Loucy (cell line): ENCODE data around the gene PRSS58.

Source experiments
- H2AFZ ChIP-seq: fragments of 200-600 bp; sonication (generic); 2 replicates; pipeline ENCODE4 v1.6.0; 2016; ENCODE audit warnings: antibody characterized with exemption, mild to moderate bottlenecking, low read length, moderate library complexity
- H3F3A ChIP-seq: fragments of 200-600 bp; 2 replicates; pipeline ENCODE4 v1.6.0; 2016; ENCODE audit warnings: antibody characterized with exemption, low read depth, mild to moderate bottlenecking
- H3K27me3 ChIP-seq: fragments of 200-600 bp; sonication (generic); 2 replicates; pipeline ENCODE4 v1.6.1; 2014; ENCODE audit warnings: low read length, mild to moderate bottlenecking; ENCODE audit not compliant: insufficient read depth, poor library complexity, severe bottlenecking
- H3K36me3 ChIP-seq: fragments of 200-600 bp; sonication (generic); 2 replicates; pipeline ENCODE4 v1.6.1; 2016; ENCODE audit warnings: low read length; ENCODE audit not compliant: insufficient read depth
- H3K4me1 ChIP-seq: fragments of 200-600 bp; sonication (generic); 2 replicates; pipeline ENCODE4 v1.5.1; 2014; ENCODE audit warnings: low read length, mild to moderate bottlenecking; ENCODE audit not compliant: insufficient read depth, poor library complexity, severe bottlenecking
- H3K4me2 ChIP-seq: fragments of 200-600 bp; sonication (generic); 2 replicates; pipeline ENCODE4 v1.6.0; 2014; ENCODE audit warnings: antibody characterized with exemption, low read length, low read depth, mild to moderate bottlenecking; ENCODE audit not compliant: poor library complexity, severe bottlenecking
- H3K4me3 ChIP-seq: fragments of 200-600 bp; sonication (generic); 2 replicates; pipeline ENCODE4 v1.5.1; 2014; ENCODE audit warnings: low read length, mild to moderate bottlenecking, mixed read lengths; ENCODE audit not compliant: poor library complexity, severe bottlenecking
- H3K79me2 ChIP-seq: fragments of 200-600 bp; sonication (generic); 2 replicates; pipeline ENCODE4 v1.6.1; 2014; ENCODE audit warnings: low read length; ENCODE audit not compliant: insufficient read depth
- H3K9ac ChIP-seq: fragments of 200-600 bp; sonication (generic); 2 replicates; pipeline ENCODE4 v1.6.0; 2014; ENCODE audit warnings: mild to moderate bottlenecking, low read depth, low read length, moderate library complexity; ENCODE audit not compliant: poor library complexity, severe bottlenecking
- H3K9me2 ChIP-seq: fragments of 200-600 bp; sonication (generic); replicated peaks from 2 replicates; pipeline ENCODE4 v1.6.1; 2016; ENCODE audit warnings: low read depth, low read length, mixed read lengths
- H3K9me3 ChIP-seq: fragments of 200-600 bp; sonication (generic); 2 replicates; pipeline ENCODE4 v1.6.1; 2014; ENCODE audit warnings: mild to moderate bottlenecking, antibody characterized with exemption, low read length, low read depth; ENCODE audit not compliant: insufficient read depth
- H4K20me1 ChIP-seq: fragments of 200-600 bp; sonication (generic); 2 replicates; pipeline ENCODE4 v1.6.0; 2014; ENCODE audit warnings: antibody characterized with exemption, low read length, mild to moderate bottlenecking; ENCODE audit not compliant: insufficient read depth, poor library complexity, severe bottlenecking
- CTCF ChIP-seq: fragments of 200-600 bp; sonication (generic); conservative IDR thresholded peaks from 2 replicates; pipeline ENCODE4 v1.5.1; 2014; ENCODE audit warnings: mild to moderate bottlenecking, antibody characterized with exemption, low read length
- EZH2phosphoT487 ChIP-seq: fragments of 200-600 bp; IDR thresholded peaks from 2 replicates; pipeline ENCODE4 v1.6.1; 2018; ENCODE audit warnings: antibody characterized with exemption, mild to moderate bottlenecking, moderate library complexity, borderline replicate concordance

The PRSS58 gene

GRCh38 chr7:142257958-142258357 is at the start of gene PRSS58:
Gene PRSS58 (minus strand): TSS chr7:142258058. CDS start chr7:142257707, 351 bp downstream.
- Histone ChIP-seq H3K79me2 (no peaks in the 10 kb centered on the region), H3K9ac (no peak within 1 kb of the TSS), H3K9me3 (no peaks in the 10 kb centered on the region), H3K4me3 (no peak within 1 kb of the TSS), H3K4me2 (no peak within 1 kb of the TSS), H3K36me3 (no peaks in the 10 kb centered on the region), H3F3A (no peaks in the 10 kb centered on the region), H3K9me2 (no peaks in the 10 kb centered on the region), H2AFZ (no peak within 1 kb of the TSS), H4K20me1 (no peaks in the 10 kb centered on the region), H3K4me1 (no peaks in the 10 kb centered on the region), H3K27me3 (no peaks in the 10 kb centered on the region)
- TF ChIP-seq EZH2phosphoT487 (no peak), CTCF (no peak)

GRCh38 chr7:142307246-142307900 is 49.5 kb upstream of the PRSS58 start:
- H3K79me2 ChIP-seq: no peaks in the 10 kb centered on the region
- peaks cover 30% of the 10 kb centered on the region for H3K4me1 ChIP-seq
- no peaks in the 10 kb centered on the region for H3K9me2 ChIP-seq
- no peak overlapping the region for H3K9ac ChIP-seq
- H3K36me3 ChIP-seq: no peaks in the 10 kb centered on the region
- H3K4me2 ChIP-seq: no peak overlapping the region
- H2AFZ ChIP-seq: no peak overlapping the region
- H3K9me3 ChIP-seq: no peaks in the 10 kb centered on the region
- TF ChIP-seq EZH2phosphoT487: no peak
- TF ChIP-seq CTCF: no peak
- H3F3A ChIP-seq: no peaks in the 10 kb centered on the region
- H3K4me3 ChIP-seq: no peak overlapping the region
- no peaks in the 10 kb centered on the region for H4K20me1 ChIP-seq
- H3K27me3 ChIP-seq: no peaks in the 10 kb centered on the region

GRCh38 chr7:142303650-142304049 is 45.8 kb upstream of the PRSS58 start:
- Histone ChIP-seq H3K27me3 (no peaks in the 10 kb centered on the region), H2AFZ (0 out of 2 replicates have a peak overlapping the region, but pooled peaks have one; percentile 3), H4K20me1 (no peaks in the 10 kb centered on the region), H3K79me2 (no peaks in the 10 kb centered on the region), H3K36me3 (no peaks in the 10 kb centered on the region), H3K9me3 (no peaks in the 10 kb centered on the region), H3K4me3 (peak overlapping the region; percentile 48), H3K4me2 (peak overlapping the region; percentile 68), H3F3A (peaks cover 4% of the 10 kb centered on the region; the same call in 1 of the 2 replicates), H3K9me2 (no peaks in the 10 kb centered on the region), H3K4me1 (peaks cover 36% of the 10 kb centered on the region), H3K9ac (peak overlapping the region; percentile 53)
- peak; percentile 91 for TF ChIP-seq CTCF
- TF ChIP-seq EZH2phosphoT487: no peak
